ENCODE results near the gene ARHGEF40. TPM values are rescaled to one million over a fixed set of nuclear protein-coding genes. Genes with fewer than 3 reads are reported as not detected.

ARHGEF40 gene
- total RNA-seq, 4 donors from 2014 or later: 7.5 to 21.2 (median 14.4) TPM

GRCh38 chr14:21055432-21056117, 14.5 kb upstream of the ARHGEF40 start:
- intact Hi-C loops (cut with DNase I; ENCODE audit: low total_unique reads): no loop called here
- H3K4me3 ChIP-seq (ENCODE audit: low read depth, poor library complexity, severe bottlenecking): no peak overlapping the region
- 63 to 74% methylated on average over 5 of the region's 5 CpGs for WGBS, 2 donors
- TF ChIP-seq CTCF (IDR thresholded peaks at IDR 0.05): no peak
- no peak for TF ChIP-seq POLR2A (IDR thresholded peaks at IDR 0.05)
- DNase-seq (ENCODE audit: low spot score in 2 of 2): peak in 1 of 2 donors; percentile 42

GRCh38 chr14:21056520-21057163, 13.5 kb upstream of the ARHGEF40 start:
- intact Hi-C loops (cut with DNase I; ENCODE audit: low total_unique reads): no loop called here
- TF ChIP-seq POLR2A (IDR thresholded peaks at IDR 0.05): no peak
- no peak for TF ChIP-seq CTCF (IDR thresholded peaks at IDR 0.05)
- no peak overlapping the region for H3K4me3 ChIP-seq (ENCODE audit: low read depth, poor library complexity, severe bottlenecking)
- 71 to 77% methylated on average over 10 of the region's 10 CpGs for WGBS, 2 donors
- peak in 1 of 2 donors; percentile 84 for DNase-seq (ENCODE audit: low spot score in 2 of 2)

GRCh38 chr14:21057803-21058675, 12.1 kb upstream of the ARHGEF40 start, which contains the start of gene RNASE8:
Gene RNASE8, plus strand, starts transcription at chr14:21057822. Its CDS starts 71 bp downstream, at chr14:21057893.
- intact Hi-C loops (cut with DNase I; ENCODE audit: low total_unique reads): no loop called here
- 69 to 77% methylated on average over 8 of the region's 8 CpGs for WGBS, 2 donors
- TF ChIP-seq POLR2A (IDR thresholded peaks at IDR 0.05) (no peak), CTCF (IDR thresholded peaks at IDR 0.05) (no peak)
- DNase-seq (ENCODE audit: low spot score in 2 of 2): peak in 1 of 2 donors; percentile 60
- no peak within 1 kb of the TSS for H3K4me3 ChIP-seq (ENCODE audit: low read depth, poor library complexity, severe bottlenecking)

GRCh38 chr14:21058903-21059302, 11.2 kb upstream of the ARHGEF40 start:
- intact Hi-C loops (cut with DNase I; ENCODE audit: low total_unique reads): no loop called here

More at GRCh38 chr14:21058903-21059302, 11.2 kb upstream of the ARHGEF40 start:
- TF ChIP-seq CTCF (IDR thresholded peaks at IDR 0.05) (no peak), POLR2A (IDR thresholded peaks at IDR 0.05) (no peak)
- DNase-seq (ENCODE audit: low spot score in 2 of 2): peak in 1 of 2 donors; percentile 21
- no peak overlapping the region for H3K4me3 ChIP-seq (ENCODE audit: low read depth, poor library complexity, severe bottlenecking)
- 89 to 94% methylated on average over 5 of the region's 5 CpGs for WGBS, 2 donors

Data from lower leg skin (tissue), 4 donors.